Putamen (tissue), 1 donor: Measurements from ENCODE around the gene MACC1.

Experiments used
- DNase-seq: peaks from one replicate; pipeline ENCODE4 v3.0.0-alpha.2; 2016; ENCODE audit warnings: low spot score

The MACC1 gene

GRCh38 chr7:20217193-20217948 is at the start of gene MACC1:
TSS of gene MACC1 (minus strand) at chr7:20217384. CDS start at chr7:20161862, 55,522 bp downstream.
- no peak for DNase-seq

GRCh38 chr7:20264623-20265022 is 47.4 kb upstream of the MACC1 start:
- no peak for DNase-seq

- DNase-seq: no peak
Observed at GRCh38 chr7:20260223-20260622, 43.0 kb upstream of the MACC1 start.

GRCh38 chr7:20257212-20257611 is 40.0 kb upstream of the MACC1 start:
- DNase-seq: no peak

- no peak for DNase-seq
Observed at GRCh38 chr7:20249920-20250319, 32.7 kb upstream of the MACC1 start.

- no peak for DNase-seq
Observed at GRCh38 chr7:20249376-20249775, 32.2 kb upstream of the MACC1 start.

- DNase-seq: no peak
Observed at GRCh38 chr7:20246236-20246635, 29.1 kb upstream of the MACC1 start.

GRCh38 chr7:20244334-20245120 is 27.3 kb upstream of the MACC1 start:
- no peak for DNase-seq

- DNase-seq: no peak
Observed at GRCh38 chr7:20241911-20242261, 24.7 kb upstream of the MACC1 start.

GRCh38 chr7:20241194-20241910 is 24.2 kb upstream of the MACC1 start:
- DNase-seq: no peak

GRCh38 chr7:20240080-20240926 is 23.1 kb upstream of the MACC1 start:
- no peak for DNase-seq

GRCh38 chr7:20238754-20239324 is 21.7 kb upstream of the MACC1 start:
- DNase-seq: no peak

GRCh38 chr7:20238194-20238753 is 21.1 kb upstream of the MACC1 start:
- DNase-seq: no peak

- no peak for DNase-seq
Observed at GRCh38 chr7:20237464-20238193, 20.4 kb upstream of the MACC1 start.

GRCh38 chr7:20236790-20237189 is 19.6 kb upstream of the MACC1 start:
- DNase-seq: no peak

- no peak for DNase-seq
Observed at GRCh38 chr7:20236043-20236442, 18.9 kb upstream of the MACC1 start.

- no peak for DNase-seq
Observed at GRCh38 chr7:20235288-20235687, 18.1 kb upstream of the MACC1 start.

GRCh38 chr7:20233362-20233761 is 16.2 kb upstream of the MACC1 start:
- DNase-seq: no peak

- DNase-seq: no peak
Observed at GRCh38 chr7:20232848-20233247, 15.7 kb upstream of the MACC1 start.
